ENCODE measurements around the gene KLF12.
A peak's percentile ranks its signal among the peaks of the same experiment; 100 is the strongest.

KLF12 gene

GRCh38 chr13:74134221-74134776, at the start of gene KLF12:
KLF12 (minus strand) TSS chr13:74134404.
- H3K27ac ChIP-seq, result peak within 1 kb of the TSS; percentile 36; the same call in 1 of the 2 replicates
- TF ChIP-seq, protein P1, sequence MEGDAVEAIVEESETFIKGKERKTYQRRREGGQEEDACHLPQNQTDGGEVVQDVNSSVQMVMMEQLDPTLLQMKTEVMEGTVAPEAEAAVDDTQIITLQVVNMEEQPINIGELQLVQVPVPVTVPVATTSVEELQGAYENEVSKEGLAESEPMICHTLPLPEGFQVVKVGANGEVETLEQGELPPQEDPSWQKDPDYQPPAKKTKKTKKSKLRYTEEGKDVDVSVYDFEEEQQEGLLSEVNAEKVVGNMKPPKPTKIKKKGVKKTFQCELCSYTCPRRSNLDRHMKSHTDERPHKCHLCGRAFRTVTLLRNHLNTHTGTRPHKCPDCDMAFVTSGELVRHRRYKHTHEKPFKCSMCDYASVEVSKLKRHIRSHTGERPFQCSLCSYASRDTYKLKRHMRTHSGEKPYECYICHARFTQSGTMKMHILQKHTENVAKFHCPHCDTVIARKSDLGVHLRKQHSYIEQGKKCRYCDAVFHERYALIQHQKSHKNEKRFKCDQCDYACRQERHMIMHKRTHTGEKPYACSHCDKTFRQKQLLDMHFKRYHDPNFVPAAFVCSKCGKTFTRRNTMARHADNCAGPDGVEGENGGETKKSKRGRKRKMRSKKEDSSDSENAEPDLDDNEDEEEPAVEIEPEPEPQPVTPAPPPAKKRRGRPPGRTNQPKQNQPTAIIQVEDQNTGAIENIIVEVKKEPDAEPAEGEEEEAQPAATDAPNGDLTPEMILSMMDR (conservative IDR thresholded peaks at IDR 0.05), result no peak

GRCh38 chr13:74182491-74182890, 48.3 kb upstream of the KLF12 start:
- TF ChIP-seq, protein P1 (conservative IDR thresholded peaks at IDR 0.05), result no peak

DNA sequence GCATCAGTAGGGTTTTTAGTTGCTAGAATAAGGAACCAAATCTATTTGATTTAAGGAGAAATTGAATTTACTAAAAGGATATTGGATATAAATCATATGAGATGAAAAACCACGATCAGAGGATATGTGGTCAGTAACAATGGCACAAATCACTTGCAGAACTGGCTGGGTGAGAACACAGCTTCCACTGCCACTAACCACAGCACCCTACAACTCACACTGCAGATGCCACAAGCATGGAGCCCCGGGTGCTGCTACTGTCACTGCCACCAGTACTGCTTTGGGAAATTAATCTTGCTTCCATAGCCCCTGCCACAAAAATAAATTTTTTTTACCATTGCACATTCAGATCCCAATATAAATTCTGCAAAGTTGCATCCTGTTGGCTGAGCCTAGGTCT, 40.6 kb upstream of the KLF12 start:
- TF ChIP-seq, protein P1 (conservative IDR thresholded peaks at IDR 0.05), result no peak
- no peak overlapping the region for H3K27ac ChIP-seq

More at GRCh38 chr13:74182491-74182890, 48.3 kb upstream of the KLF12 start:
- no peak overlapping the region for H3K27ac ChIP-seq

DNA sequence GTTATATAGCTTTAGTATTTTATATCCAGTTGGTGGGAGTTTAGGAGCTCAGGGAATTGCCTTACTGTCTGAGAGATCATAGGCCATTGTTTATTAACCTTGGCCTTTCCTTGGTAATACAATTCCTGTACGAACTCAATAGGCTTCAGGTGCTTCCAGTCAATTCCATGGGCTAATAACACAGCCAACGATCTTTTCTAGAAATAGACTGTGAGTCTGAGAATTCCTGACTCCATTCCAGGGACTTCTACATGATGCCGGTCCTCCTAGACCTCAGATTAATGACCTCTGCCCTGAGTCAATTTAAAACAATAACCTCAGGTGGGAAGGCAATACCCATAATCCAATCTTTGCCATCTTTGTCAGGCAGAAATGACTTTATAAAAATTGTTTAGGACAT, 39.6 kb upstream of the KLF12 start:
- TF ChIP-seq, protein P1 (conservative IDR thresholded peaks at IDR 0.05), result no peak
- H3K27ac ChIP-seq, result no peak overlapping the region

GRCh38 chr13:74171641-74172040, 37.4 kb upstream of the KLF12 start:
- no peak overlapping the region for H3K27ac ChIP-seq
- TF ChIP-seq, protein P1 (conservative IDR thresholded peaks at IDR 0.05), result no peak

GRCh38 chr13:74169676-74170075, 35.5 kb upstream of the KLF12 start:
- TF ChIP-seq, protein P1 (conservative IDR thresholded peaks at IDR 0.05), result no peak
- no peak overlapping the region for H3K27ac ChIP-seq

- TF ChIP-seq, protein P1 (conservative IDR thresholded peaks at IDR 0.05), result no peak
- H3K27ac ChIP-seq, result peak overlapping the region; percentile 75
Measured at GRCh38 chr13:74168263-74168675, 34.1 kb upstream of the KLF12 start.

Data from VCaP (cell line).